Endothelial cell of hepatic sinusoid (primary cell): ENCODE results near the gene HMGB2.

Source experiments
- in situ Hi-C: cut with HindIII; loops from 2 replicates; pipeline ENCODE4 v1.10.0; 2017; ENCODE audit warnings: low sequenced_read_pairs

HMGB2 gene

DNA sequence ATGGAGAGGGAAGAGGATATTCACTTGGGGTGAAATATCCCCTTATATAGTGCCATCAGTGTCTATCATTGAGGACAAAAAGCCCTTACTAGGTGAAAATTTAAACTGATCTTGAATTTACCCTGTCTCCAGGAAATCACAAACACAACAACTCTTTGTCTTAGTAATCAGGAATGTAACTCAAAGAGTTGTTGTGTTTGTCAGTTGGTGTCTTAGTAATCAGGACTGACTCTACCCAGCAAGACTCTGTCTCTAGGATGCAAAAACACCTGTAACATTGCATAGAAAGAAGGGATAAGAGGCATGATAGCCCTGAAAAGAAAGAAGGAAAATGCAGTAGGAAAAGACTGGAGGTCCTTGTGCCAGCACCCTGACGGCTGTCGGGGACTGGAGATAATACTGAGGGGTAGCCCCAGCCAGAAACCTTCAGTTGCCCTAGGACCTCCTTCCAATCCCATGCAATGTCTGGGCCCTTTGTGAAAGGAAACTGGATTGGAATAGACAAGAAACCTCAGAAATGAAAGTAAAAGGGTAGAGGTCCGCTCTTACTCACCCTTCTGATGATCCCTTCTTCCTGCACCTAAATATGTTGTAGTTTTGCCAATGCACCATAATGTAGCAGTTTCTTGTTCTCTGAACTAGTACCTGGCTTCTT lies 45.3 kb downstream of the HMGB2 start:
- in situ Hi-C loops, result no loop called here

DNA sequence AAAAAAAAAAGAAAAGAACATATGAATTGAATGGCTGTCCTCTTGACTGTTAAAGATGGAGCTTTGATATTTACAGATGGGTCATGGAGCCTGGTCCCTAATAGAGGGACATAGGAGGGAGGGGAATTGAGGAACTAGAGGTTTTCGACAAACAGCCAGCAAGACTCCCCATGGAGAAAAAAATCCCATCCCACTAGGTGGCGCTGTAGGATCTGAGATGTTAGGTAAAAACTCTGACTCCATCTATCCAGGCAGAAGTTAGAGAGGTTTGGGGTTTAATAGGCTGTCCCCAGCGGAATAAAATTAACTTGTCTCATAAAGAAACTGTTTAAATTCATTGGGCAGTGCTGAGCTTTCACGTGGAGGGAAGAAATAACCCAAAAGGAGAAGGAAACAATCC lies 45.9 kb downstream of the HMGB2 start:
- in situ Hi-C loops, result no loop called here

DNA sequence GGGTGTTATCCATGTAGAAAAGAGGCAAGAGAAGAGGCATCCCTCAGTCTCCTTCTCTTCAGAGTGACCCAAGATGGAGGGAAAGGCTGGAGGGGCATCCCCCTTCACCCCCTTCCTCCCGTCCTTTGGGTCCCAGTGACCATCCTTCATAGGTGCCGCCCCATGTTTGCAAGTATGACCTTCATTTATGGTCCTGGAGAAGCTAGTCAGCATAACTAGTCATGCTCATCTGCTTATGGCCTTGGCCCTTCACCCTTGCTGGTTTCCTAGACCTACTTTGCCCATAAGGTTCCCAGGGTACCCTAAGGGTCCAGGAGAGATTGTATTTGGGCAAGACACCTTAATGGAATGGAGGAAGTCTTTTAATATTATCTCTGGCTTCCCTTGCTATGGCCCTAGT lies 46.7 kb downstream of the HMGB2 start:
- in situ Hi-C loops, result no loop called here

DNA sequence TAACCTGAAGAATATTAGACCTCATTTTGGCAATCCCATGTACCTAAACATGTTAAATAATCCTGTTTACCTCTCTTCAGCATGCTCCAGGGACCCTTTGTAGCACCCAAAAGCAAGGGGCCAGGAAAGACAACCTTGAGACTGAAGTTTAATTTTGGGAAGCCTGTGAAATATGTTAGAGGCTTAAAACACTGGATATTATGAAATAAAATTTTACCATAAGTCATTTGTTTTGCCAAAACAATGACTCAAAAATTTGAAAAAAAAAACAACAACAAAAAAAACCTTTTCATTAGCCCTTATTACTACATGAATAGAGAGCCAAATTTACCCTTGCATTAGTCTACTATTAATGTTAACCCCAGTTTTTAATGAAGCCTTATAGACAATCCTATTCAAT lies 49.7 kb downstream of the HMGB2 start:
- in situ Hi-C loops, result no loop called here

DNA sequence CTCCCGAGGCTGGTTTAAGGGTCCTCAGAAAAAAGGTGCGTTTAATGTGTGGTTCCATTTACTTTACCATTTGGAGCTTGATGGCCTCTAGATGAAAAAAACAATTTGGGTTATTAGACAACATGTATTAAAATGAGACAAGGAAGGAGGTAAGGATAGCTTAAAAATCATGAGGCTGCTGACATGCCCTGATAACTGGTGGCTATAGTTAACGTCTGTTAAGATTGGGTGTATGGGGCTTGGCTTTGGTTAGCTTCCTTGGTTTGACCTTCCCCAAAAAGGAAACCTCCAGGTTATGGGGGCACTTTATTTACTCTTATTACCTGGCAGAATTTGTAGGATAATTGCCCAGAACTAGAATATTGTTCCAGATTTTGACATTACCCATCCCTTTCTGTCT lies 51.5 kb downstream of the HMGB2 start:
- in situ Hi-C loops, result no loop called here

DNA sequence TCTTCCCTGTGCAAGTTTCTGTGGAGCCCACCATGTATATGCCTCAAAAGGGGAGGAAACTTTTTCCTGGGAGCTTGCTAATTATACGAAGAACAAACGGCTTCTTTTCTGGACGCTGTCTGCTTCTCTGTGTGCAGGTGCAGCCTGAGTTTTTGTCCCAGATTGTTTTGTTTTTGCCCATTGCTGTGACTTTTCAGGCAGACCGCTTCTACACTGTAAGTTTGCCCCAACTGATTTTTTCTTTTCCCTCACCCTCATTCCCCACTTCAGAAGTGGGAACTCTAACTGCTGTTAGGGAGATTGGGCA lies 51.9 kb downstream of the HMGB2 start:
- in situ Hi-C loops, result no loop called here

DNA sequence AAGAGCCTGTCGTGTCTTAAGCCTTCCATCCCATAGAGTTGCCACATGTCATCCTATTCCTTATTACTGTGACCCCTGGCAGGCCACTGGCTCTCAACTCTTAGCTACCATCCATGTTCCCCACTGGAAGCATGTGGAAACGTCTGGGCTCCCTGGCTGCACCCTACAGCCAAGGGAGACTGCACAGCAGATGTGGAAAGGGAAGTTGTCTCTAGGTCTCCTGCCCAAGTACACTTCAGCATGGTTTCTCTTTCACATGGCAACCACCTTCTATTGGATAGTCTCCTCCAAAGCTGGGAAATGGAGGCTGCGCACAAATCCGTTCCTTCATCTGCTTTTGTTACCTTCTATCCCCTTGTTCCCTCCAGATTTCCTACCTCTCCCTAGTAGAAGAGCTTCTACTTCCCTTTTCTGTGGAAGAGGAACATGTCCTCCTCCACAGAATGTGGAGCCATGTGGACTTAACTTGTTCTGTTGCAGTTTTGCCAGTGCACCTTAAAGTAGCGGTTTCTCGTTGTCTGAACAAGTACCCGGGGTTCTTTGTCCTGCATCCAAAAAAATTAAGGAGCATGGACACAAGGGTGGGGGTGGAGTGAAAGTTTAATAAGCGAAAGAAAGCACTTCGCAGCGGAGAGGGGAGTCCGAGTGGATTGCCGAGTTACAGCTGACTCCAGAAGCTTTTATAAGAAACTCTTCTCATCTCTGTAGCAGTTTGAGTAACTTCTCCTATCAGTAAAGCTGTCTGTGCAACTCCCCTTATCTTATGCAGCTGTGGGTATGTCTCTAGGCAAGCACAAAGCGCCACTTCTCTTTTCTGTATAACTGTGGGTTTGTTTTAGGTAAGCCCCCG lies 52.5 kb downstream of the HMGB2 start:
- in situ Hi-C loops, result no loop called here
